DMS 273 treated with DMSO at 0.1 percent for 48 hours (cell line): ENCODE data around the gene REXO1.

Source experiments
- DNase-seq: peaks from one replicate; lab custom pipeline; 2025; lab: John Stamatoyannopoulos, UW

REXO1 gene

GRCh38 chr19:1766800-1767352 lies 81.4 kb downstream of the REXO1 start:
- no peak for DNase-seq

GRCh38 chr19:1765904-1766799 lies 82.1 kb downstream of the REXO1 start:
- DNase-seq, result no peak
